Endothelial cell (in vitro differentiated cells): Measurements from ENCODE around the gene LRIT2. TPM values are rescaled to one million over a fixed set of nuclear protein-coding genes. Genes with fewer than 3 reads are reported as not detected.

Experiments
- DNase-seq: peaks from one replicate; pipeline ENCODE4 v3.0.0; 2021; ENCODE audit warnings: low spot score
- H3K27ac Mint-ChIP-seq: one replicate; pipeline ENCODE4 v1.8.0; 2021; ENCODE audit warnings: mixed read lengths, inconsistent platforms; ENCODE audit not compliant: unreplicated experiment
- H3K27me3 Mint-ChIP-seq: one replicate; pipeline ENCODE4 v1.8.0; 2021; ENCODE audit warnings: mild to moderate bottlenecking, moderate library complexity, mixed read lengths, inconsistent platforms; ENCODE audit not compliant: unreplicated experiment
- H3K36me3 Mint-ChIP-seq: one replicate; pipeline ENCODE4 v1.8.0; 2021; ENCODE audit warnings: mild to moderate bottlenecking, low read depth, mixed read lengths, inconsistent platforms; ENCODE audit not compliant: unreplicated experiment
- H3K4me1 Mint-ChIP-seq: one replicate; pipeline ENCODE4 v1.8.0; 2021; ENCODE audit warnings: mild to moderate bottlenecking, mixed read lengths, inconsistent platforms; ENCODE audit not compliant: unreplicated experiment
- H3K4me3 Mint-ChIP-seq: one replicate; pipeline ENCODE4 v1.8.0; 2021; ENCODE audit warnings: mild to moderate bottlenecking, mixed read lengths, inconsistent platforms; ENCODE audit not compliant: unreplicated experiment
- H3K9me3 Mint-ChIP-seq: one replicate; pipeline ENCODE4 v1.8.0; 2021; ENCODE audit warnings: mixed read lengths, inconsistent platforms; ENCODE audit not compliant: unreplicated experiment
- total RNA-seq: library from RNA; stranded (reverse); fragmentation: NEBNext Ultra II Directional; extraction: Animal tissue kit (Norgen Biotek cat#: 25700); gene quantifications from one replicate; pipeline ENCODE4 v1.2.1, GENCODE V29; 2021; ENCODE audit not compliant: unreplicated experiment
- TF ChIP-seq, protein P1 (sequence below): fragments of 200-600 bp; sonication (generic); IDR thresholded peaks from one replicate; pipeline ENCODE4 v1.5.0; 2021; ENCODE audit warnings: antibody characterized with exemption; ENCODE audit not compliant: unreplicated experiment

LRIT2 gene
- total RNA-seq, 1 donor from 2014 or later = not detected

DNA sequence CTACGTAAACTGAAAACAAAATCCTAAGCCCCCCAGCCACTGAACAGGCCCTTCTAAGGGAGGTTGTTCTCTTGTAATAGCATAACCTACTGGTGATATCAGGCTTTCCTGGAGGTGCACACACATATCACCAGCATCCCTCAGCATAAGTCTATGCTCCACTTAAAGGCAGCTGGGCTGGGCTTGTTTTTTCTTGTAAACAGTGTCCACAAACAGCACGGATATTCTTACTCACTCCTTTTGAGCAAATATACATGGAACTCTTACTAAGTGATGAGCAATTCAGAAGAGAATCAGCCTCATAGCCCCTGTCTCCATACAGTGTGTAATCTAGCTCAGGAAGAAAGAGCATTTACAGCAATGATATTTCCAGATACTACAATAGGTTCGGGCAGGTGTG lies 13.6 kb upstream of the LRIT2 start:
- Mint-ChIP-seq H3K4me1 (no peaks in the 10 kb centered on the region), H3K36me3 (no peaks in the 10 kb centered on the region), H3K4me3 (no peak overlapping the region), H3K27me3 (peaks cover 9% of the 10 kb centered on the region), H3K27ac (no peak overlapping the region), H3K9me3 (no peaks in the 10 kb centered on the region)
- no peak for DNase-seq
- TF ChIP-seq, protein P1, sequence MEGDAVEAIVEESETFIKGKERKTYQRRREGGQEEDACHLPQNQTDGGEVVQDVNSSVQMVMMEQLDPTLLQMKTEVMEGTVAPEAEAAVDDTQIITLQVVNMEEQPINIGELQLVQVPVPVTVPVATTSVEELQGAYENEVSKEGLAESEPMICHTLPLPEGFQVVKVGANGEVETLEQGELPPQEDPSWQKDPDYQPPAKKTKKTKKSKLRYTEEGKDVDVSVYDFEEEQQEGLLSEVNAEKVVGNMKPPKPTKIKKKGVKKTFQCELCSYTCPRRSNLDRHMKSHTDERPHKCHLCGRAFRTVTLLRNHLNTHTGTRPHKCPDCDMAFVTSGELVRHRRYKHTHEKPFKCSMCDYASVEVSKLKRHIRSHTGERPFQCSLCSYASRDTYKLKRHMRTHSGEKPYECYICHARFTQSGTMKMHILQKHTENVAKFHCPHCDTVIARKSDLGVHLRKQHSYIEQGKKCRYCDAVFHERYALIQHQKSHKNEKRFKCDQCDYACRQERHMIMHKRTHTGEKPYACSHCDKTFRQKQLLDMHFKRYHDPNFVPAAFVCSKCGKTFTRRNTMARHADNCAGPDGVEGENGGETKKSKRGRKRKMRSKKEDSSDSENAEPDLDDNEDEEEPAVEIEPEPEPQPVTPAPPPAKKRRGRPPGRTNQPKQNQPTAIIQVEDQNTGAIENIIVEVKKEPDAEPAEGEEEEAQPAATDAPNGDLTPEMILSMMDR = no peak

DNA sequence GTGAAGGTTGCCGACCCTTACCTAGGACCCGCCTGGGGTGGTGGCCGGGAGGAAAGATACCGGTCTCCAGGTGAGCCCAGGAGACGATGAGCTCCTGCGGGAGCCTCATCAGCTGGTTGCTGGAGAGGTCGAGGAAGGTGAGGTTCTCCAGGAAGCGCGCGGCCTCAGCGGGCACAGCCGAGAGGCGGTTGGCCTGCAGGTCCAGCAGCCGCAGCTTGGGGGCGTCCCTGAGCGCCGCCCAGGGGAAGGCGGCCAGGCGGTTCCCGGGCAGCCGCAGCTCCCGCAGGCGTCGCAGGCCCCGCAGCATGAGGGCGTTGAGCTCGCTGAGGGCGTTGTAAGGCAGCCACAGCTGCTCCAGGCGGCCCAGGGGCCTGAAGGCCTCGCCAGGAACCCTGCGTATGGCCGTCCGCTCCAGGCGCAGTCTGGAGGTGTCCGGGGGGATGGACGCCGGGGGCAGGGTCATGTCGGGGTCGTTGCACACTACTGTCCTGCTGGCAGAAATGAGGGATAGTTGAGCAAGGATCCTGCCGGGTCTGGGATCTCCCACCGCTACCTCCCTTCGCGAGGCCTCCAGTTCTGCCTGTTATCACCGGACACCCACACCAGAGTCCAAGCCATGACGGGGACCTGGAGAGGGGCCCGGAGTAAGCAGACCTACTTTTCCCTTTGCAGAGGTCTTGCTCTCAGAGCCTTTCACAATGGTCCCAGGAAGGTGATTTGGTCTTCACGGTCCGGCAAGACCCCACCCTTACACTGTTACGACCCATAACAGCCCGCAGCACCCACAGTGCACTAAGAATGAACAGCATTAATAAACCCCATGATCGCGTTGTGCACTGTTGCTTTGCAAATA lies 12.1 kb upstream of the LRIT2 start:
- Mint-ChIP-seq H3K4me1 (no peaks in the 10 kb centered on the region), H3K9me3 (no peaks in the 10 kb centered on the region), H3K27me3 (peaks cover 7% of the 10 kb centered on the region), H3K36me3 (no peaks in the 10 kb centered on the region), H3K27ac (no peak overlapping the region), H3K4me3 (no peak overlapping the region)
- peak; percentile 81 for DNase-seq
- TF ChIP-seq, protein P1 = peak; percentile 79

DNA sequence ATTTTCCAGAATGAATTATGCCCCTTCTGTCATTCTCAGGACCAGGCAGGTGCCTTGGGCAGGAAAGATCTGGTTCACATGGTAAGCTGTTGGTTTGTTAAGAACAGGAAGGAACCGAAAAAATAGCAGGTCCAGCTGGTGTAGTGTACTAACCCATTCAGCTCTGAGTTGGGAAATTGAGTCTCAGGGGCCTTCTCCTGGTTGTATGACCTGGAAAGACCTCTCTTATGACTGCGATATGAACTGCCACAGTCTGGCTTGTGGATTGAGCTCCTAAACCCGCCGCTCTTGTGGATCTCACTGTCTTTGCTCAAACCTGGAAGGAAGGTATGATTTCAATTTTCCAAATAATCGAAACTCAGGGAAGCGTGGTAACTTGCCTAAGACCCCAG lies 11.5 kb upstream of the LRIT2 start:
- peaks cover 7% of the 10 kb centered on the region for H3K27me3 Mint-ChIP-seq
- H3K4me1 Mint-ChIP-seq = no peaks in the 10 kb centered on the region
- no peak for DNase-seq
- H3K36me3 Mint-ChIP-seq = no peaks in the 10 kb centered on the region
- TF ChIP-seq, protein P1 = no peak
- H3K27ac Mint-ChIP-seq = no peak overlapping the region
- H3K9me3 Mint-ChIP-seq = no peaks in the 10 kb centered on the region
- H3K4me3 Mint-ChIP-seq = no peak overlapping the region

DNA sequence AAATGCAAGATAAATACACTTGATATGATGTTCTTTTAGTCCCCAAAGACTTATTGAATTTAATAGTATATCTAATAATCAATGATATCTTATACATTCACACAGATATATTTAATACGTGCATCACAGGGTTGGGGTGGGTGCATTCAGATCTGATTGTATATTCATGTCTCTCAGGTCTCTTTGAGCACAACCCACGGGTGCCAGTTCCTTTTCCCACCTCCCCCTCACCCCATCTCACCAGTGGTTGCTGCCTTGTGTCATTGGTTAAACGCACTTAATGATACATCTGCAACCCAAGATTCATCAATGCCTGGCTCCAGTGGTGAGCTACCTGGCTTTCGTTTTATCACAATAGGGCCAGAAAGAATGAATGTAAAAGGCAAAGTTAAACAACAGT lies 9.8 kb upstream of the LRIT2 start:
- TF ChIP-seq, protein P1 = no peak
- H3K27me3 Mint-ChIP-seq = peaks cover 3% of the 10 kb centered on the region
- no peaks in the 10 kb centered on the region for H3K36me3 Mint-ChIP-seq
- H3K27ac Mint-ChIP-seq = no peak overlapping the region
- DNase-seq = no peak
- H3K9me3 Mint-ChIP-seq = no peaks in the 10 kb centered on the region
- H3K4me3 Mint-ChIP-seq = no peak overlapping the region
- H3K4me1 Mint-ChIP-seq = no peaks in the 10 kb centered on the region

DNA sequence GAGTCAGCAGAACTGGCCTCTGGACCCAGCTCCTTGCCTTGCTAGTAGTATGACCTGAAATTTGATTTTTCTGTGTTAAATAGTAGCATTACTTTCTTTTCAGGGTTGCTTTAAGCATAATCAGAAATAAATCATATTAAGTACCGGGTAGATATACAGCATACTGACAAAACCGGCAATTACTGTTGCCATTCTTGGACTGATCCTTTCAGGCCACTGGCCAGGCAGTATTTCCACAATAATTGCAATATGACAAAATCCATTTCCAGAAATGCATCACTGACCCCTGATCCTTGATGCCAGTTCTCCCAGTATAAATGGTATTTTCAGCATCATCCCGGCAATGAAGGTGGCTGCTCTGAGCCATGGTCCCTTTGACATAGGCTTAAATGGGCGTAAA lies 9.1 kb upstream of the LRIT2 start:
- Mint-ChIP-seq H3K27ac (no peak overlapping the region), H3K4me3 (no peak overlapping the region), H3K36me3 (no peaks in the 10 kb centered on the region), H3K4me1 (no peaks in the 10 kb centered on the region), H3K27me3 (peaks cover 3% of the 10 kb centered on the region), H3K9me3 (no peaks in the 10 kb centered on the region)
- TF ChIP-seq, protein P1 = no peak
- DNase-seq = no peak
